Measurements from ENCODE around the gene NCK2.

Gene NCK2

GRCh38 chr2:105744909-105745853, at the start of gene NCK2:
TSS of gene NCK2 (plus strand) at chr2:105744912. CDS start at chr2:105855064, 110,152 bp downstream.
- peak in 2 of 3 donors; percentile 46 to 58 for DNase-seq

GRCh38 chr2:105697781-105698449, 46.8 kb upstream of the NCK2 start:
- no peak for DNase-seq

GRCh38 chr2:105698820-105699219, 45.9 kb upstream of the NCK2 start:
- no peak for DNase-seq

GRCh38 chr2:105701042-105701441, 43.7 kb upstream of the NCK2 start:
- no peak for DNase-seq

- no peak for DNase-seq
Observed at GRCh38 chr2:105708697-105709096, 36.0 kb upstream of the NCK2 start.

DNA sequence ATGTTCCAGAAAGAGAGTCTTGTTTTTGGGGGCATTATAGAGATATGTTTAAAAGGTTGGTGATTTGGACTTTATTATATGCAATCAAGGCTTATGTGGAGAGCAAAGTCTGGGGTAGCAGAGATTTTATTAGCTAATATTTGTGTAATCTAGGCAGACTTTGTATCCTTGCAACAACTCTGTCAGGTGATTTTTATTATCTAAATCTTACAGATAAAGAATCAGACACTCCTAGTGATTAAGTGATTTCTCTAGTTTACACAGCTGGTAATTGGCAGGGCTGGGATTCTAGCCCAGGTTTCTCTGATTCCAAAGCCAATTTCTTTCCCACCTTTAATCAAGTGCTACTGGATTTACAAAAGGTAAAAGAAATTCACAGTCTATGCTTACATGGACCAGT, 33.3 kb upstream of the NCK2 start:
- no peak for DNase-seq

- no peak for DNase-seq
Observed at GRCh38 chr2:105712166-105712915, 32.4 kb upstream of the NCK2 start.

- peak; percentile 52 to 68 (median 67) for DNase-seq
Observed at GRCh38 chr2:105712981-105713596, 31.6 kb upstream of the NCK2 start.

GRCh38 chr2:105714141-105714540, 30.6 kb upstream of the NCK2 start:
- DNase-seq, result no peak

- DNase-seq, result peak; percentile 27 to 38 (median 36)
Observed at GRCh38 chr2:105718846-105719481, 25.7 kb upstream of the NCK2 start.

DNA sequence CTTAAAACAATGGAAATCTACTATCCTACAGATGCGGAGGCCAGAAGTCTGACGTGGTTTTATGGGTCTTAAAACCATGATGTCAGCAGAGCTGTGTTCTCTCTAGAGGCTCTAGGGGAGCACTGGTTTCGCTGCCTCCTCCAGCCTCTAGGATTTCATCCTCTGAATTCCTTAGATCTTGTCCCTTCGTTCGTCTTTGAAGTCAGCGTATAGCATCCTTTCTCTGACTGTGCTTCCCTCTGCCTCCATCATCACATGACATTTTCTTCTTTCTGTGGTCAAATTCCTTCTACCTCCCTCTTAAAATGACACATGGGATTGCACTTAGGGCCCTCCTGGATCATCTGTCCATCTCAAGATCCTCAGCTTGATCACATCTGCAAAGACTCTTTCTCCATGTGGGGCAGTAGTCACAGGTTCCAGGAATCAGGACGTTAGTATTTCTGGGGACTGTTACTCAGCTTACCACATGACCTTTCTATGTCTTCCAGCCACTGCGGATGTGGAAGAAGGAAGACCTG, 22.7 kb upstream of the NCK2 start:
- no peak for DNase-seq

GRCh38 chr2:105722726-105723297, 21.9 kb upstream of the NCK2 start:
- no peak for DNase-seq

- DNase-seq, result peak in 2 of 3 donors; percentile 17
Observed at GRCh38 chr2:105723431-105723830, 21.3 kb upstream of the NCK2 start.

GRCh38 chr2:105725388-105725787, 19.3 kb upstream of the NCK2 start:
- DNase-seq, result no peak

GRCh38 chr2:105730170-105730569, 14.5 kb upstream of the NCK2 start:
- no peak for DNase-seq

- DNase-seq, result no peak
Observed at GRCh38 chr2:105731511-105731910, 13.2 kb upstream of the NCK2 start.

DNA sequence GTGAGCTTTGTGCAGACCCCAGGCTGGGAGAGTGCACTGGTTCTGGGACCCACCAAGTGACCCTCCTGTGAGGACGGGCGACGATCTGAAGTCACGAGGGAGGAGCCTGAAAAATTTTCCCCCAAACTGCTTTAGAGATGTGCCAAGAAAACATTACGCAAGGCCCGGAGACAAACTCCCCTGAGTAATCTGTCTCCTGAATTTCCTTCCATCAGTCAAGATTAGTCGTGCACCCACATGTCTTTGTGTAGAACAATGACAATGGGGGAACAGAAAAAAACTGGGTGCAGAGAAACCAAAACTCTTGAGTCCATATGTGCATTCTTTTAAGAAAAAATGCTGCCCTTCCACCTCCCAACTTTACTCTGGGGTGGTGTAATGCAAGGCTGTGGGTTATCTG, 12.6 kb upstream of the NCK2 start:
- DNase-seq, result peak in 1 of 3 donors; percentile 11

GRCh38 chr2:105732955-105733607, 11.6 kb upstream of the NCK2 start:
- no peak for DNase-seq

- no peak for DNase-seq
Observed at GRCh38 chr2:105733875-105734274, 10.8 kb upstream of the NCK2 start.

- DNase-seq, result no peak
Observed at GRCh38 chr2:105734762-105735538, 9.8 kb upstream of the NCK2 start.
